Astrocyte of the spinal cord (primary cell): ENCODE data around the gene CTF1.
A peak's percentile ranks its signal among the peaks of the same experiment; 100 is the strongest.
"Not testable (repeated sequence)": the region's sequence is repeated elsewhere in the genome, so short reads cannot be mapped to it uniquely, and the experiment has no call there.

Source experiments
- DNase-seq: peaks from one replicate; pipeline ENCODE4 v3.0.0; 2011; ENCODE audit warnings: low read depth, low spot score
- H3K4me3 ChIP-seq: 2 replicates; pipeline ENCODE4 v1.5.1; 2011; ENCODE audit warnings: low read depth, mild to moderate bottlenecking, low read length, moderate library complexity
- in situ Hi-C: cut with HindIII; loops from 2 replicates; pipeline ENCODE4 v1.10.0; 2017; ENCODE audit warnings: low sequenced_read_pairs
- TF ChIP-seq, protein P1 (sequence below): IDR thresholded peaks from 2 replicates; pipeline ENCODE4 v1.5.1; 2012; ENCODE audit warnings: low read depth, mild to moderate bottlenecking, low read length, inconsistent platforms

The CTF1 gene

DNA sequence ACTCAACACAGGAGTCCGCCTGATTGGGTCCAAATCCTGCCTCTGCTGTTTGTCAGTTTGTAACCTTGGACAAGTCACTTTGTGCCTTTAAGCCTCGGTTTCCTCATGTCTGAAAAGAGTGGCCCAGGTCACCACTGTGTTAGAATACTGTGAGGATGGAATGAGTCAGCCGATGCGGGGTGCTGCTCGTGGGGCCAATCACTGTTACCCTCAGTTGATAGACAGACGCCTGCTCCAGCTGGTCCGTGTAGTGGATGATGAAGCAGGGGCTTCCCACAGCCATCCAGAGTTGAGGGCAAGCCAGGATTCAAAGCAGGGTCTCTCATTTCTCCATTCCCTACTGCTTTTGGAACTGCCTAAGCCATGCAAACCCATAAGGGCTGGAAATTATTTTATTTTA, 32.8 kb downstream of the CTF1 start:
- DNase-seq = no peak
- H3K4me3 ChIP-seq = no peak overlapping the region
- in situ Hi-C loops = no loop called here
- TF ChIP-seq, protein P1, sequence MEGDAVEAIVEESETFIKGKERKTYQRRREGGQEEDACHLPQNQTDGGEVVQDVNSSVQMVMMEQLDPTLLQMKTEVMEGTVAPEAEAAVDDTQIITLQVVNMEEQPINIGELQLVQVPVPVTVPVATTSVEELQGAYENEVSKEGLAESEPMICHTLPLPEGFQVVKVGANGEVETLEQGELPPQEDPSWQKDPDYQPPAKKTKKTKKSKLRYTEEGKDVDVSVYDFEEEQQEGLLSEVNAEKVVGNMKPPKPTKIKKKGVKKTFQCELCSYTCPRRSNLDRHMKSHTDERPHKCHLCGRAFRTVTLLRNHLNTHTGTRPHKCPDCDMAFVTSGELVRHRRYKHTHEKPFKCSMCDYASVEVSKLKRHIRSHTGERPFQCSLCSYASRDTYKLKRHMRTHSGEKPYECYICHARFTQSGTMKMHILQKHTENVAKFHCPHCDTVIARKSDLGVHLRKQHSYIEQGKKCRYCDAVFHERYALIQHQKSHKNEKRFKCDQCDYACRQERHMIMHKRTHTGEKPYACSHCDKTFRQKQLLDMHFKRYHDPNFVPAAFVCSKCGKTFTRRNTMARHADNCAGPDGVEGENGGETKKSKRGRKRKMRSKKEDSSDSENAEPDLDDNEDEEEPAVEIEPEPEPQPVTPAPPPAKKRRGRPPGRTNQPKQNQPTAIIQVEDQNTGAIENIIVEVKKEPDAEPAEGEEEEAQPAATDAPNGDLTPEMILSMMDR = no peak

DNA sequence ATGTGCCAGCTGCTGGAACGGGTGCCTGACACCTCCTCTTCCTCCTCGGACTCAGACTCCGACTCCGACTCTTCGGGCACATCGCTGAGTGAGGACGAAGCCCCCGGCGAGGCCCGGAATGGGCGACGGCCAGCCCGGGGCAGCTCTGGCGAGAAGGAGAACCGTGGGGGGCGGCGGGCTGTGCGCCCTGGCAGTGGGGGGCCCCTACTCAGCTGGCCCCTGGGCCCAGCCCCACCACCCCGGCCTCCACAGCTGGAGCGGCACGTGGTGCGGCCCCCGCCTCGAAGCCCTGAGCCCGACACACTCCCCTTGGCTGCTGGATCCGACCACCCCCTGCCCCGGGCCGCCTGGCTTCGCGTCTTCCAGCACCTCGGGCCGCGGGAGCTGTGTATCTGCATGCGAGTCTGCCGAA, 33.8 kb downstream of the CTF1 start:
- no peak overlapping the region for H3K4me3 ChIP-seq
- TF ChIP-seq, protein P1 = no peak
- no peak for DNase-seq
- in situ Hi-C loops = no loop called here

DNA sequence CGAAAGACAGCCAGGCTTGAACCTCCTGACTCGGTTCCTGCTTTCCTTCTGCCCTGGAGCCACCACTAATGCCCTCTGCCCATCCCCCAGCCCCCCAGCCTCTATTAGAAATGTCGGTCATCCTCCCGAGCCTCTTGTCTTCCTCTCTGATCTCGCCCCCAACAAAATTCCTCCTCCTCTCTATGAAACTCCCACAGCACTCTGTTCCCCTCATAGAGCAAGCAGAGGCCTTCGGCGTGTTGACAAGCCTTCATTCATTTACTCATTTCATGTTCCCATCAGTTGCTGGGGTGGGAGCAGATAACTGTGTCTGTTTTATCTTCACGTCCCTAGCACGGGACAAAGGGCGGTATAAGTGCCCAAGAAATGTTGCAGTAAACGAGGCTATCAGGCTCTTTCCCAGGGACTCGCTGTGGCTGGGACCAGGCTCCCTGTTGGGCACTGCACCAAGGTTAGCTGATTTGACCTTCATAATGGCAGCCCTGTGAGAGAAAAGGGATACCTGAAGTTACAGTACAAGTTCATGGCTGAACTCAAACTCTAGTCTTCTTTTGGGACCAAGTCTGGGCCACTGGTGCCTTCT, 34.7 kb downstream of the CTF1 start:
- TF ChIP-seq, protein P1 = no peak
- no peak for DNase-seq
- H3K4me3 ChIP-seq = no peak overlapping the region
- in situ Hi-C loops = no loop called here

DNA sequence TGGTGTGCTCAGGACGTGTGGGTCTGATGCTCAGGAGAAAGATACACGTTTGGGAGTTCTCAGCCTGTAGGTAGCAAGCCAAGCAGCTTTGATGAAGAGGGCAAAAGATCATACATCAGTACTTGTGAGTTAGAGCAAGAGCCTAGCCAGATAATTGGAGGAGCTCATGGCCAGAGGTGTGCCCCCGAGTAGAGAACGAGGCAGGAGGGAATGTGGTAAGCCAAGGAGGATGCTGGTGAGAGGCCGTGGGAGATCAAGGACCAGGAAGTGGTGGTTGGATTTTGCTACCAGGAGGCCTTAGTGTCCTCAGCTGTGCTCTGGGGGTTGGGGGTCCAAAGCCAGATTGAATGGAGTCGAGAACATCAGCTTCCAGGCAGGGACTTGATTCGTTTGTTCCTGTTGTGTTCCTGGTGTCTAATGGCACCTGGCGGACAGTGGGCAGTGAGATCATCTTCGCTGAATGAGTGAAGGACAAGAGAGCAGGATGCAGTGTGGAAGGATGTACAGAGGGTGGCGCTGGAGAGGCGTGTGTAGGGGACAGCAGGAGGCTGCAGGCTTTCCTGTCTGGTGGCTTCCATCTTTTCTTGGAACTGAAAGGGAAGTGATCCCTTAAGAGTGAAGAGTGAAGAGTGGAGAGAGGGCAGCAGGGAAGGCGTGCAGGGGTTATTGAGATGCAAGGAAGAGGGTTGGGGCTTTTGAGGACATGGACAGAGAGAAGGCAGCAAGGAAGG, 38.6 kb downstream of the CTF1 start:
- in situ Hi-C loops = no loop called here
- TF ChIP-seq, protein P1 = peak; percentile 72
- peak; percentile 43 for DNase-seq
- no peak overlapping the region for H3K4me3 ChIP-seq

DNA sequence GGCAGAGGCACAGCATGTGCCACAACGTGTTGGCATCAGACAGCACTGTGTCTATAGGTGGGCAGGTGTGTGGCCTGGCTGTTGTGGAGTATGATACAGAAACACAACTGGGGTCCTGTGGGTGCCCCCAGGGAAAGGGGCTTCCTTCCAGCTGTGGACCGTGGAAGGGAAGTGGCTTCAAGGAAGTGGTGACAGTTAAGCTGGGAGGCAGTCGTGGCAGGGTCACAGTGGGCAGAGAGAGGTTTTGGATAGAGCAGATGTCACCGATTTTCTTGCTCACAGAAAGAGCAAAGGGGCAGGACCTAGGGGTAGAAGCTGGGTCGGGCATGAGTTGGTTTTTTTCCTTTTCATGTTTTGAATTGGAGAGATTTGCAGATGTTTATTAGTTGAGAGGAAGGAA, 41.3 kb downstream of the CTF1 start:
- no peak overlapping the region for H3K4me3 ChIP-seq
- TF ChIP-seq, protein P1 = no peak
- DNase-seq = no peak
- in situ Hi-C loops = no loop called here

DNA sequence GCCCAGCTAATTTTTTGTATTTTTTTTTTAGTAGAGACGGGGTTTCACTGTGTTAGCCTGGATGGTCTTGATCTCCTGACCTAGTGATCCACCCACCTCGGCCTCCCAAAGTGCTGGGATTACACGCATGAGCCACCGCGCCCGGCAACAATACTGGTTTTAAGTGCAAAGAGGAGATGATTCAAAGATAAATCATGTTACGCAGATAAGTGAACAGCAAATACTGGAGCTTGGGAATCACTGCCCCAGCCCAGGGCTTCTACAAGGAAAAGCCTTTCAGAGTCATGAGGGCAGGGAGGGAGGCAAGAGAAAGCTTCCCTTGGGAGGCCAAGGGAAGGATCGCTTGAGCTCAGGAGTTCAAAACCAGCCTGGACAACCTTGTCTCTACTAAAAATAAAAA, 43.2 kb downstream of the CTF1 start:
- DNase-seq, in situ Hi-C loops, H3K4me3 ChIP-seq: not testable (repeated sequence)

DNA sequence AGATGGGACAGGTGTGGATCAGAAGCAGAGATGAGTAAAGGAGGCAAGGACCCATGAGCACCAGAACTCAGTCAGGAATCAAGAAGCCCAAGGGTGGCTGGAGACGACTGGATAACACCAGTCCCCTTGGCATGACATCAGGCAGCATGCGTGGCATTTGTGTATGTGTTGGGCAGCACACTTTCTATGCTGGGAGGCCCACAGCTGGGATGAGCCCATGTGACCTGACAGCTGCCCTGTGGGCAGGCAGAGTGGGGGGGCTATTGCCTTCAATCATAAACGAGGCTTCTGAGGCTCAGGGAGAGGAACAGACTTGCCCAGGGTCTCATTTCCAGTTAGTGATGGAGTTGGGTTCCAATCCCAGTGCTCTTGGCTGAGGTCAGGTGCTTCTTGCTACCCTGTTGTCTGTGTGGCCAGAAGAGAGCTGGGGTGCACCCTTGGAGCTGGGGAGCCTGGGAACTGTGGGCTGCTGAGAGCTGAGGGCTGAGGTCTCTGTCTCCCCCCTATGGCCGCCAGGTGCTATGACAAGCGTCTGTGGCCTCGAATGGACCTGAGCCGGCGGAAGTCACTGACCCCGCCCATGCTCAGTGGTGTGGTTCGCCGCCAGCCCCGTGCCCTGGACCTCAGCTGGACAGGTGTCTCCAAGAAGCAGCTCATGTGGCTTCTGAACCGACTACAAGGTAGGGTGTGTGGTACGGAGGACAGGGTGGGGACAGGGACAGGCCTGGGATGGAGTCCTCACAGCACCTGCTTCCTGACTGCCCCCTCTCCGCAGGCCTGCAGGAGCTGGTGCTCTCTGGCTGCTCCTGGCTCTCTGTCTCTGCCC, 45.4 kb downstream of the CTF1 start:
- H3K4me3 ChIP-seq = no peak overlapping the region
- TF ChIP-seq, protein P1 = peak; percentile 95
- peak; percentile 59 for DNase-seq
- in situ Hi-C loops = no loop called here
